ENCODE data around the gene CROCC2.
A peak's percentile ranks its signal among the peaks of the same experiment; 100 is the strongest.
"Not testable (repeated sequence)": the region's sequence is repeated elsewhere in the genome, so short reads cannot be mapped to it uniquely, and the experiment has no call there.

CROCC2 gene

DNA sequence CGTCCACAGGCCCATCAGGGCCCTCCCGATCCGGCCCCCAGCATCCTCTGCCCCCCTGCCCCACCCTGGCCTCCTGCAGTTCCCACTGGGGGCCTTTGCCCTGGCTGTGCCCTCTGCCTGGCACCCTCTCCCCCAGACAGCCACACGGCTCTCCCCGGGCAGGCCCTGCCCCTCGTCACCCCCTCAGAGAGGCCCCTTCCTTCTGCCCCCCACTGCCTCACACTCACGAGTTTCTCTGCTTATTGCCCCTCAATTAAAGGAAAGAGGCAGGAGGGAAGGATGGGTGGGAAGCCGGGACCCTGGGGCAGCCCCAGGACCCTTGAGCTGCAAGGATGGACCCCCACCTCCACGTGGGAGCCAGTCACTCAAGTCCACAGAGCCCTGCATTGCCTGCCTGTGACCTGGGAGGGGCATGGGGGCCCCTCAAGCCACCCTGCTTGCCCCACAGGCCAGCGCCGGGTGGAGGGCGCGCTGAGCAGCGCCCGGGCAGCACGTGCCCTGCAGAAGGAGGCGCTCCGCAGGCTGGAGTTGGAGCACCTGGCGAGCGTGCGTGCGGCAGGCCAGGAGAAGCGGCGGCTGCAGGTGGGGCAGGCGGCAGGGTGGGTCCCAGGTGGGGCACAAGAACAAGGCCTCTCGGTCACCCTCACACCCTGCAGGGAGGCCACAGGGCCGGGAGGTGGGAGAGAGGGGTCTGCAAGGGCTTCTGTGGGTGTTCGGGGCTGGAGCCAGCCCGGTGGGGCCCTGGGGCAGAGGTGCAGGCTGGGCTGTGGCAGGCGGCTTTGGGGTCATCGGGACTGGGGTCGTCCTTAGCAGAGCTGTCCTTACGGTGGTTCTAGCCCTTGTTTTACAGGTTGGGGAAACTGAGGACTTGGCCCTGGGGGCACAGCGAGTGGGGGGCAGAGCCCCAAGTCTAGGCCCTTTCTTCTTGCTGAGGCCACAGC, 61.8 kb downstream of the CROCC2 start:
- DNase-seq = no peak

DNA sequence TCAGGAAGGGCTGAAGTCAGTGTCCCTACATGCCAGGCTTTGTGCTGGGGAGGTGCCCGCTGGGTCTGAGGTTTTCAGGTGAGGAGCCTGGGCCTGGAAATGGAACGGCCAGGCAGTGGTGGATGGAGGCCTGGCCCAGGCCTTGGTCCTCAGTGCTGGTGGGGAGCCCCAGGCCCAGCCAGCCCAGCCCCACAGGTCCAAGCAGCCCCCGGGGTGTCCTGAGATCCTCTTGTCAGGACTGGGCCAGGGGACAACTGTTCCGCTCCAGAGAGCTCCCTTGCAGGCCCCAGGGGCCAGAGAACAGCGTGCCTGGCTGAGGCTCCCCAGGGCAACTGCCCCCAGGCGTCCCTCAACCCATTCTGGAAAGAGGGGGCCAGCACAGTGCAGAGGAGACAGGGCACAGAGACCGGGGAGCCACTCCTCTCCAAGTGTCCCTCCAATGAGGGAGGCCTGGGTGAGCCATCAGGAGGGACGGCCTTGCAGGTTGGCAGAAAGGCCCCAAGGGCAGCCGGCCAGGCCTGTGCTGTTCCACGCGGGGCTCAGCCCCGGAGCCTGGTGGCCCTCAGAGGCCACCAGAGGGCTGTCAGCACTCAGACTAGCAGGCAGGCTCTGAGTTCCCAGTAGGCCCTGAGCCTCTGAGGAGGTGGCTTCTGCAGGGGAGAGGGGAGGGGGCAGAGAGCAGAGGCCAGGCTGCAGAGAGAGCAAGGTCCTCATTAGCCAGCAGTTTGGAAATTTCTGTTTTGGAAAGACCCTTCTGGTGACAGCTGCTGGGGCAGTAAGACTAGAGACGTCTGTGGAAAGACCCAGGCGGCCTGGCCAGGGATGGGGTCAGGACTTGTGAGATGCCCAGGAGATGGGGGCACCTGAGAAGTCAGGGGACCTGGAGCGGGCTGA, 62.8 kb downstream of the CROCC2 start:
- peak in 3 of 14 donors; percentile 17 to 57 (median 34) for DNase-seq

DNA sequence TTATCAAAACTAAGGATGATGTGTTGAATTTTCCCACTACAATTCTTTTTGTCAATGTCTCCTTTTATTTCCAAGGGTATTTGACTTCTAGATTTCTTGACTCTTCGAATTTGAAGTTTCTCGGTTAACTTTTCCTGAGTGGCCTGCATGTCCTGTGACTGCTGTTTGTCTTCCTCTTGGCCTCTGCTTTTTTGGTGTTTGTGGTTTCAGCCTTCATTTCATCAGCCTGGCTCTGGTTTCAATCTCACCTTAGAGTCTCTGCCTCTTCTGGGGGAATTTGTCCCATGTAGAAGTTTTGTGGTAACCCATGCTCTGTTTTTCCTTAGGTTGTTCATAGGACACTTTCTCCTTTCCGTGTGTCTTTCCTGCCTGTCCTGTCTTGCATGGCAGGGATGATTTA, 64.0 kb downstream of the CROCC2 start:
- no peak for DNase-seq

DNA sequence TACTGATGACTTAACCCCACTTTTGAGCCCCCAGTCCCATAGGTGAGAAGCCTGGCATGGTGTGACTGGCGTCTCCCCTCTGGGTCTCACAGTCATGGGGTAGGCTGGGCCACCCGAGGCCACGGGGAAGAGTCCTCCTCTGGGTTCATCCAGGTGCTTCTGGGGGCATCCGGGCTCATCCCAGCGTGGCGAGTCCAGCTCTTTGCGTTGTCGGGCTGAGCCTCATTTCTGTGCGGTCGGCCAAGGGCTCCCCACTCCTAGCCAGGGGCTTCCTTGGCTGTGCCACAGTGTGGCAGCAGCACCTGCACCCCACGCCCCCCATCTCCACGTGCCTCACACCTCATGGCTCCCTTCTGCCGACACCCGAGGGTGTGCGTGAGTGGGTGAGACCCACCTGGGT, 64.7 kb downstream of the CROCC2 start:
- DNase-seq = no peak

DNA sequence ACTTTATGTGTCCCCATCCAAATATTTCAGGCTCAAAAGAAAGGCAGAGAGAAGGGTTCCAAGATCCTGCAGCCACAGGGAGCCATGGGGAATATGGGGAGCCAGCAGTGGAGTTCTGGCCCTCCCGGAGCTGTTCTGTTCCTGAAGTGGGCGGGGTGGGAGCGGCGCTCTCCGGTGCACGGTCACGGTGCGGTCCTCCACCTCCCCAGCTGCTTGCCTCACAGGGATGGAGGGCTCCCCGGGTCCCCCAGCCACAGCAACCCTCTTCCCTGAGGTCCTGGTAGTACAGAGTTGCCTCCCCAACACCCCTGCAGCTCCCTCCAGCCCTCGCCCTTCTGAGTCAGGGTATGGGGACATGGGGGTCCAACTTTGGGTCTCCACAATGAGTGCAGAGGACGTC, 66.1 kb downstream of the CROCC2 start:
- no peak for DNase-seq

DNA sequence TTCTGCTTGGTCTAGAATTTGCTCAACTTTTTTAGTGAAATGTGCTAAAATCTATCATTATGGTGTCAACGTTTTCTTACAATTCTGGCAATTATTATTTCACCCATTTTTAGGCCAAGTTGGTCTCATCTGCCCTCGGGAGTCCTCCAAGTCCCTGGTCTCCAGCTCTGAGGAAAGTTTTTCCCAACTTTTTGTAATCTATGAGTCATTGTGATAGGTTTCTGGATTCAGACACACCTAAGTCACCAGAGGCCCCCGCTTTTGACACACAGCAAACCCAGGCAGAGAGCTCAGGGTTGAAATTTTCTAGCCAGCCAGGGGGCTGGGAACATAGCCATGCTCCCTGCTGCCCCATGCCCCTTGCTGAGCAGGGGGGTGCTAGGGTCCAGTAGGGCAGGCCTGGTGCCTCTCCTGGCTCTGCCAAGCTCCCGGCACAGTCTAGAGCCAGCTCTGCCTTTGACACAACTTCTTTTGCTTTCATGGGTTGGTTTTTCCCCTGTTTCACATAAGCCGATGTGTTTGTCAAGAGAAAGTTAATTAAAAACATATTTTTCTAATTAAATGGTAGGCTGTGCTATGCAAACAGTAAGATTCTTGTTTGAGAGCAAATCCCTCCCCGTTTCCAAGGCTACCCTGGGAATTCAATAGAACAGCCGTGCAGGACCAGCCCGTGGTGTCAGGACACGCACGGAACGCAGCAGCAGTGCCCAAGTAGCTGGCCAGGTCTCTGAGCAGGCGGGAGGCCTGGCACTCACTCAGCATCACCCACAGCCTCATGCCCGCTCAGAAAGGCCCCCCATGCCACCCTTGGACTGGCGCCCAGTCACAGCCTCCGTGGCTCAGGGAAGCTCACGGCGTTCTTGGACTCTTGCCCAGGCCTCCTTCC, 66.7 kb downstream of the CROCC2 start:
- DNase-seq = peak in 8 of 14 donors; percentile 30 to 55 (median 35)

DNA sequence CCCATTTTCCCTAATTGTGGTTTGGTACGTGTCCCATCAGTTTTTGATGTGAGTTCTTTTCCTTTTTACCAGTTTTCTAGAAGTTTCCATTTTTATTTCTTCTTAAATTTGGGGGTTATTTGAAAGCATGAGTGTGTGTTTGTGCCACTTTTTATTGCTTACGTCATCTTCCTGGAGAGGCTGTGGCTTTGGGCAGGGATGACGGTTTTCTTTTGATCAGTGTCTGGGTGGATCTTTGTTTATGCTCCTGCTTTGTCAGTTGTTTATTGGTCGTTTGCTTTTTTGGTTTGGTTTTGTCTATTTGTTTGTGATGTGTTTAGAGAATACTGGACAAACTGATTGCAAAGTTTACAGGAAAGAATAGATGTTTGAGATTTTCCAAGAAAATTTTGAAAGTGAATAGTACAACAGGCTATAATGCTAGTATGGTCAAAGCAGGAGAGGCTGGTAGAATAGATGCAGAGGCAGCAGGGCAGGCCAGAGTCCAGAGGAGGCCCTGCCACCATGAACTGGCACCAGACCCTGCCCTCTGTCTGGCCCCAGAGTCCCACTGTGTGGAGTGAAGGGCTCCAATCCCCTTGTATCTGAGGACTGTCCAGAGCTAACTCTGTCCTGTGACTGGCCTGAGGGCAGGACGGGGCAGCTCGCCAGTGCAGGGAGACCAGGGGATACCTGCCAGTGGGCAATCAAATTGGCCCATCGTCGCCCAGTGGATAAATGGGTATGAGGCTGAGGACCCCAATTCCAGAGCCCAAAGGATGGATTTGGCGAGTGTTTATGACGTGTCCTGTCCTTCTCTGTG, 68.8 kb downstream of the CROCC2 start:
- DNase-seq = no peak

DNA sequence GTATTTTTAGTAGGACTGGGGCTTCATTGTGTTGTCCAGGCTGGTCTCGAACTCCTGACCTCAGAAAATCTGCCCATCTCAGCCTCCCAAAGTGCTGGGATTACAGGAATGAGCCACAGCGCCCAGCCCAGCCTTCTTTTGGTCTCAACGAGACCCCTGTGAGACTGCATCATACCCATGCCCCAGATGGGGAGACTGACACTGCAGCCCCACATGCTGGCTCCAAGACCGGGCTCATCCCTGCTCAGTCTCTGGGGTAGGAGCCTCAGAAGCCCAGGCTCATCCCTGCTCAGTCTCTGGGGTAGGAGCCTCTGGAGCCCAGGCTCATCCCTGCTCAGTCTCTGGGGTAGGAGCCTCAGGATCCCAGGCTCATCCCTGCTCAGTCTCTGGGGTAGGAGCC, 69.8 kb downstream of the CROCC2 start:
- DNase-seq = not testable (repeated sequence)

DNA sequence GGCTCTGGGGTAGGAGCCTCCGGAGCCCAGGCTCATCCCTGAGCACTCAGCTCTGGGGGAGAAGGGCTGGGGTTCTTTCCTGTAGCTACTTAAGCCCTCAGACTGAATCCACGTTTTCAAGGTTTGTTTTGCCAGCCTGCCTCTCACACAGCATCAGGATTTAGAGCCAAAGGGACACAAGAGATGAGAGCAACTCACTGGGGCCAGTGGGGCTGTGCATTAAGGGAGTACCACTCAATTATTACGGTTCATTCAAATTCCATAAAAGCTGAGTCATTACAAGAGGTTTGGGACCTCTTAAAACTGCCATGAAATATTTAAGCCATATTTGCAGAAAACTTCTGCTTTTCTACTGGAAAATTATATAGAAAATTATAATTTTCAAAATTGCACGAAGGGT, 75.1 kb downstream of the CROCC2 start:
- no peak for DNase-seq

DNA sequence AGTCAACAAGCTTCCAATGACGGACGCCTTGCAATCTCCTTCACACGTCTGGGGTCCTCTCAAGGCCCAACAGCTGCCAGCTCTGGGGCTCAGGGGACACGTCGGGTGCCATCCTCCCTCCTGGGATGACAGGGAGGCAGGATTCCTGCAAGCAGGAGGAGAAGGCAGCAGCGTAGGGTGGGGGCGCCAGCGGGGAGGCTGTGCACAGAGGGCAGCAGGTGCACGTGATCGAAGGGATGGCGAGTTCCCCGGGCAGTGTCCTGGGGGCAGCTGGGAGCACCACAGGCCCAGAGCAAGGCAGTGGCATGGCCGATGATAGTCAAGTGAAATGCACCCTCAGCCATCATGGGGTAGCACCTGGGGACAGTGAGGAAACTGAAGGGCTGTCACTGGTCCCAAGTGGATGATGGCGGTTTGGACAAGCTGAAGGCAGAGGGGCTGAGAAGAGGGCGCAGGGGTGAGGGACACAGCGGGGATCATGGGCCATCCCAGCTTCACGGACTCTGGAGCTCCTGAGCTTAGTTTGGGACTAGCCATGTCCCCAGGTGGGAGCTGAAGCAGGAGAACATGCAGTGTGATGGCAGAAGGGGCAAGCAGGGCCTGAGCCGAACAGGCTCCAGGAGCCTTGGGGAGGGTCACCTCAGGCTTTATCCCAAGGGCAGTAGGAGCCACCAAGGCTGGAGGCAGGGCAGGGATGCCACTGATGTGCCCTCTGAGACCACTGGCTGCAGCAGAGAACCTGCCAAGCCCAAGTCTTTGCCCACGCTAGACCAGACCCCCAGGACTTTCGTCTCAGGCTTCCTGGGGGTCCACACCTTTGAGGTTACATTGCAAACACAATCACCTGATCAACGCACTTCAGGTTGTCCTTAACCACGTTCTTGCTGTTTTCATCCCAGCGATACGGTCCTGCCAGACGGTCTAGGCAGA, 76.0 kb downstream of the CROCC2 start:
- no peak for DNase-seq

DNA sequence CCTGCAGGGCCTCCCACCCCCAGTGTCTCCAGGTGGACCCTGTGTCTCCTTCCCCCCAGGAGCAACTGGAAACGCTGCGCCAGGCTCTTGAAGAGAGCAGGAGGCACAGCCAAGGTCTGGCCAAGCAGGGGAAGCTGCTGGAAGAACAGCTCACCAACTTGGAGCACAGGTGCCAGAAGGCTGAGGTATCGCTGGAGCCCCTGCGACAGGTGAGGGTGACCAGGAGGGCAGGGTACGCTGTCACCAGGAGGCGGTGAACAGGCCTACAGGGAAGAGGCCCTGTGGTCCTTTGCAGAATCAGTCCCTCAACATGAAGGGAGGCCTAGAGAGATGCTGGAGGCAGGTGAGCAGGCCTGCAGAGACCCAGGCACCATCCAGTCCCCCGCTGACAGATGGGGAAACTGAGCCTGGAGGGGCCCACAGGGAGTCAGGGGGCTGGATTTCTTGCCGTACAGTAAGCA, 76.7 kb downstream of the CROCC2 start:
- DNase-seq = no peak

DNA sequence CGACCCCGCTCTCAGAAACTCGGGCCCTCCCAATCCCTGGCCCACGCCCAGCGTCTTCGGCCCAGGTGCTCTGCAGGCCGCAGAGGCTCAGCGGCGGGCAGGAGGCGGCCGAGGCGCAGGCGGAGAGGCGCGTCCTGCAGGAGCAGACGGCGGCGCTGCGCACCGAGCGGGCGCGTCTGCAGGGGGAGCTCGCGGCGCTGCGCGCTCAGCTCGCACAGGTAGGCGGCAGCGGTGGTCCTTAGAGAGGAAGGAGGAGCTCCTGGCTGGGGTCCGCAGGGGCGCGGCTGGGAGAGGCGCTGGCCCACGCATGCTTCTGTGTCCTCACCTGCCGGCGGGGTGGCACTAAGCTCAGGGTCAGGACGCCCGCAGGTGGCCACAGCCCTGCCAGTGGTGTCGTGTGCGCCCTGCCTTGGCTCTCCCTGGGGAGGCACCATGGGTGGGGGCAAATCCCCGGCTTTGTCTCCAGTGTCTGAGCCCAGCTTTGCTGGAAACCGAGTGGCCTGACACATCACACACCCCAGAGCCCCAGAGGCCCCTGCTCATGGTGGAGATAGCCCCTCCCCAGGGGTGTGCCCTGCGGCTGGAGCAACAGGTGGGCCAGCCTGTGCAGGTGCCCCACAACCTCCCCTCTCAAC, 77.3 kb downstream of the CROCC2 start:
- no peak for DNase-seq

DNA sequence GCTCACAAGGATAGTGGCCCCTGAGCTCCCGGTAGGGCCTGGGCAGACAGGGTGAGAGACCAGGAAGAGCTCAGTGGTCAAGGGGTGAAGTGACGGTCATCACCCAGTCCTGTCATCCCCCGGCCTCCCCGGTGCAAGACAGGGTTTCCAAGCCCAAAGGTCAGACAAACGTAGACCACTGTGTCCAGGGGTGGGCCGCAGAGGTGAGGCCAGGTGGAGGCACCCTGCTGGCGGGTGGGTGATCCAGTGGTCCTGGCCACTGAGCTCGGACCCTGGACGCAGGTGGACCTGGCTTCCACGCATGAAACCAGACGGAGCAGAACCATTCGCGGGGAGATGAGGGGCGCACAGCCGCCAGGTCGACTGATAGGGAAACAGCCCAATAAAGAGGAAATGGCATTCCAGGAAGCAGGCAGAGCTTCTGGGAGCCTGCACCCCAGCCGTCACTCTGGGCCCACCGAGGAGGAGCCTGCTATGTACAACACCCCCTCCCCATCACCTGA, 77.9 kb downstream of the CROCC2 start:
- no peak for DNase-seq

DNA sequence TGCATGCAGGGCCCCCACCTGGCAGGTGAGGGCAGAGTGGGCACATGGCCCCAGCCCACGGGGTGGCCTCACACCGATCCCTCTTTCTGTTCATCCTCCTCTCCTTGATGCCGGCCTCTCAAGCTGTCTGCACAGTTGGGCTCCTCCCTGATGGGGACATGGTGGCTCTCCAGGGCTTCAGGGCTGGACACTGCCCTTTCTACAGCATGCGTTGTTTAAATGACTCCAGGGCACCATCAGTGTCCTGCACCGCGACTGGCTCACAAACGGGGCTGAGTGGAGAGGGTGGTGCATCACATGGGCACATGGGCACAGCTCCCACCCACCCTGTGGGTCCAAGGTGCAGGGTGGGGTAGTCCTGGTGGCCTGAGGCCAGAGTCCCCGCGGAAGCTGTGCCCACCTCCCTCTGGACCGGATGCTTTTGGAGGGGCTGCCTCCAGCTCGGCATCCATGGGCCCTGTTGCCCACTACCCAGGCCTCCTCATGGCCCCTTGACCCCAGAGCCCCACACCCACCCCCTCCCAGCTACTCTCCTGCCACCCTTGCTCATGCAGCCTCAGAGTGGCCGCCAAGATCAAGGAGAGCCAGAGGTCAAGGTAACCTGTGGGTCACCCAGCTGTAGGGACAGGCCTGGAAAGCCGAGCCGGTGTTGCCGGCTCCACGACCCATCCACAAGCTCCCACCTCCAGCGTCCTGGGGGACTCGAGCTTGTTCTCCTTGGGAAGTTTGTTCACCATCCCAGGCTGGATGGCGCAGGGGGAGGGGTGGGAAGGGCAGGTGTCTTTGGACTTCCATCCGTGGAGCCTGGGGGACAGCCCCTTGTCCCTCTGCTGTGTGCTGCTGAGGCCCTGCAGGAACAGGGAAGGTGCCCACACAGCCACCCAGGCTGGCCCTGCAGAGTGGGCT, 80.0 kb downstream of the CROCC2 start:
- DNase-seq = no peak

DNA sequence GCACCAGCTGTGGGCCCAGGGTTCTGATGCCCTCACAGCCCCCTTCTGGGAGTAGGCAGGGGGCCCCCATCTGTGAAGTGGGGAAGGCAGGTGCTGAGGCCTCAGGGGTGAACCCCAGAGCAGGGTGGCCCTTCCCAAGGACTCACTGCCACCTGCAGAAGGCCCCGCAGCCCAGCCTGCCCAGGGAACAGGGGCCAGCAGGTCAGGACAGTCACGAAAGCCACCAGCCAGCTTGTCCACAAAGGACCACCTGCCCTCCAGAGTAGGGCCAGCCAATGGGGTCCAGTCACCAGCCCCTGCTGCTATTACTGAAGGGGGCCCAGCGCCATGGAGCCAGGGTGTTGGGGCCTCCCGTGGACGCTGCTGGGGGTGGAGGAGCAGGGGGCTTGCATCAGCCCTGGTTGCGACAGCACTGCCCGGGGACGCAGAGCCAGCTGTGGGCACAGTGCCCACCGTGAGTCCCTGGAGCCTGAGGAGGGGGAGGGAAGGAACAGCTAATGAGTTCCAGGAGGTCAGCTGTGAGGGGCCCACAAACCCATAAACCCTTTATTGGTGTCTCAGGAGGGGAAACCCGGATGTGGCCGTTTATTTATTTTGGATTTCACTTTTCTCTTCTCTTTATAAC, 80.8 kb downstream of the CROCC2 start:
- peak in 1 of 14 donors; percentile 76 for DNase-seq

DNA sequence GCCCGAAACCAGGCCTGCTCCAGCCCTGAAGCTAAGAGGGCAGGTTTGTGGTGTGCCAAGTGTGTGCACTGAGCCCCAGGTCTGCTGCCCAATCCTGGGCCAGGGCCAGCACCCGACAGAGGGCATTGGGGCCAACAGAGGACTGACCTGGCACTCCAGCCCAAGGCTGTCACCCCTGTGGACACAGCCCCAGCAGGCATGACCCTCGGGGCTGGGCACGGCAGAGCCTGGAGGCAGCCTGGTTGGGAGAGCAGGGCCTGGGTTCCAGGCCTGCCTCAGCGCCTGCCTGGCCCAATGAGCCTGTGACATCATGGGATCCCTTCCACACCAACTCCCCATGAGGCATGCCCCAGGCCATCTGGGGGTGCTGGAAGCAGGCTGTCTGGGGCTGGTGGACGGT, 81.5 kb downstream of the CROCC2 start:
- no peak for DNase-seq

DNA sequence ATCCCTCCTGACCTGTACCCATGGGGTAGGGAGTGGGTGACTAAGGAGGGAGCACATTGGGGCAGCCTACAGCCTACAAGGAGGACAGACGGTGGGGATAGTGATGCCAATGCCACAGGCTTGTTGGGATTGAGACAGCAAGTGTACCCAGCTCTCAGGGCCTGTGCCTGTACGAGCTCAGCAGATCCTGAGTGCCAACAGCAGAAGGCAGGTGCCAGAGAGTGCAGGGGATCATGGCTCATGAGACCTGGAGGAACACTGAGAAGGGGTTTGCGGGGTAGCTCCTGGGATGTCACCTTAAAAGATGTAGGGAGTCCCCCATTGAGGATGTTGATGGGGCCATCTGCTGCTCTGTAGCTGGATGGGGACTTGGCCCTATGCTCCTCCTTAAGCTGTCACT, 82.0 kb downstream of the CROCC2 start:
- DNase-seq = no peak
